Activated T-helper 17 cell treated with anti-CD3 and anti-CD28 coated beads, Interleukin-2, amount 50 U/mL, for 72 hours (primary cell): ENCODE results near the gene SLC43A3. TPM values are rescaled to one million over a fixed set of nuclear protein-coding genes. Genes with fewer than 3 reads are reported as not detected.
"Not testable (repeated sequence)": the region's sequence is repeated elsewhere in the genome, so short reads cannot be mapped to it uniquely, and the experiment has no call there.

Source experiments
- ATAC-seq: fragments of 150-1000 bp; cut with Tn5 transposase; replicated peaks from 2 replicates; pipeline ENCODE4 v1.10.0; 2021; ENCODE audit warnings: mild to moderate bottlenecking, moderate library complexity
- H3K27ac Mint-ChIP-seq: one replicate; pipeline ENCODE4 v1.8.0; 2022; ENCODE audit warnings: mixed read lengths
- H3K27me3 Mint-ChIP-seq: one replicate; pipeline ENCODE4 v1.8.0; 2022; ENCODE audit warnings: mixed read lengths
- H3K36me3 Mint-ChIP-seq: one replicate; pipeline ENCODE4 v1.8.0; 2022; ENCODE audit warnings: low read depth, mild to moderate bottlenecking, mixed read lengths
- H3K4me1 Mint-ChIP-seq: one replicate; pipeline ENCODE4 v1.8.0; 2022; ENCODE audit warnings: mixed read lengths
- H3K4me3 Mint-ChIP-seq: one replicate; pipeline ENCODE4 v1.8.0; 2022; ENCODE audit warnings: mild to moderate bottlenecking, mixed read lengths
- H3K9me3 Mint-ChIP-seq: one replicate; pipeline ENCODE4 v1.8.0; 2022; ENCODE audit warnings: mixed read lengths
- total RNA-seq, 2 donors: library from RNA; stranded (reverse); gene quantifications; one replicate each; pipeline ENCODE4 v1.2.3, GENCODE V29; 2022

SLC43A3 gene
- total RNA-seq, 2 donors from 2014 or later = 346 to 386 TPM

- Mint-ChIP-seq H3K4me1 (peaks cover 53% of the 10 kb centered on the region), H3K36me3 (peaks cover 100% of the 10 kb centered on the region), H3K9me3 (no peaks in the 10 kb centered on the region), H3K4me3 (no peak overlapping the region), H3K27me3 (no peaks in the 10 kb centered on the region), H3K27ac (peak overlapping the region; percentile 76)
- no peak for ATAC-seq
These were observed 17.4 kb downstream of the SLC43A3 start for GRCh38 chr11:57409321-57410100.

- Mint-ChIP-seq H3K27ac (peak overlapping the region; percentile 76), H3K4me1 (peaks cover 52% of the 10 kb centered on the region), H3K36me3 (peaks cover 100% of the 10 kb centered on the region), H3K4me3 (no peak overlapping the region), H3K27me3 (no peaks in the 10 kb centered on the region), H3K9me3 (no peaks in the 10 kb centered on the region)
- ATAC-seq = no peak
These were observed 18.1 kb downstream of the SLC43A3 start for GRCh38 chr11:57408771-57409170.

DNA sequence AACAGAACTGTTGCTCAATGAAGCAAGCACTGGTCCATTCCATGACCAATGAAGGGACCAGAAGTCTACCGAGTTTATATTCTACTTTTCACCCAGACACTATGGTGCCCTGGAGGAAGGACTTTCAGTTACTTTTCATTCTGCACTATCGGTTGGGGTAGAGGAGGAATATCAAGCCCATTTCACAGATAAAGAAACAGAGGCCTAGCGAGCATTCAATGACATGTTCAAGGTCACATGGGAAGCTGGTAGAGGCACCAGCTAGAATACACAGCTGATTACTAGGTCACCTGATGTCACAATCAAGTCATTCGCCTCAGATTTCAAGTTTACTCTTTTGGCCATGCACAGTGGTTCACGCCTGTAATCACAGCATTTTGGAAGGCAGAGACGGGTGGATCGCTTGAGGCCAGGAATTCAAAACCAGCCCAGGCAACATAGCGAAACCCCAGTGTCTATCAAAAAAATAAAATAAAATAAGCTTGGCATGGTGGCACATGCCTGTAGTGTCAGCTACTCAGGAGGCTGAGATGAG lies 18.9 kb downstream of the SLC43A3 start:
- no peak for ATAC-seq
- Mint-ChIP-seq H3K4me3 (peak overlapping the region; percentile 68), H3K36me3 (peaks cover 100% of the 10 kb centered on the region), H3K27ac (peak overlapping the region; percentile 95), H3K4me1 (peaks cover 44% of the 10 kb centered on the region), H3K27me3 (no peaks in the 10 kb centered on the region), H3K9me3 (no peaks in the 10 kb centered on the region)

- Mint-ChIP-seq H3K36me3 (peaks cover 98% of the 10 kb centered on the region), H3K9me3 (no peaks in the 10 kb centered on the region), H3K4me3 (peak overlapping the region; percentile 68)
These were observed 19.7 kb downstream of the SLC43A3 start for GRCh38 chr11:57407010-57407920.

DNA sequence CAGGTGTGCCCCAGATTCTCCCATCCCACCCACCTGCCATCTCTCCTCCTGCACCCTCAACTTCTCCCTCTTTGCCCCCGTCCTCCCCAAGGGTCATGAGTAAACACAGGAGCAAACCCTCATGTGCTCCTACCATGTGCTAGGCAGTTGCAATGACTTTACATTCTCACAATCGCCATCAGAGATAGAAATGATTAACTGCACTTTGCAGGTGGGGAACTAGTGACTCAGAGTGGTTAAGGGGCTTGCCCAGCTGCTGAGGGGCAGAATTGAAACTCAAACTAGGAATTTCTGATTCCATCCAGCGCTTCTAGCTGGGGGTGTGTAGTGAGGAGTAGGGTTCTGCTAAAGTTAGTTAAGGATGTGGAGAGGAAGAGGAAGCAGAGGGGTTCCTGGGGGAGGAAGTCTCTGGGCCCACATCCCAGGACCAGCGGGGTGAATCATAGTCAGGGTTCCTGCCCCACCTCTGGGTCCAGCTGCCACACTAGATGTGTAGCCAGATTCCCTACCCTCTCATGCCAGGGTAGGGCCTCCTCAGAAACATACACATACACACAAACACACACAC lies 20.5 kb downstream of the SLC43A3 start:
- Mint-ChIP-seq H3K36me3 (peaks cover 90% of the 10 kb centered on the region), H3K27ac (peak overlapping the region; percentile 95), H3K4me3 (peak overlapping the region; percentile 68), H3K9me3 (no peaks in the 10 kb centered on the region), H3K4me1 (peaks cover 42% of the 10 kb centered on the region), H3K27me3 (no peaks in the 10 kb centered on the region)
- ATAC-seq = peak; percentile 88

More at GRCh38 chr11:57407010-57407920, 19.7 kb downstream of the SLC43A3 start:
- Mint-ChIP-seq H3K27me3 (no peaks in the 10 kb centered on the region), H3K4me1 (peaks cover 42% of the 10 kb centered on the region), H3K27ac (peak overlapping the region; percentile 95)
- no peak for ATAC-seq

- H3K27me3 Mint-ChIP-seq = no peaks in the 10 kb centered on the region
- no peaks in the 10 kb centered on the region for H3K9me3 Mint-ChIP-seq
- no peak for ATAC-seq
- H3K27ac Mint-ChIP-seq = peak overlapping the region; percentile 95
- peaks cover 41% of the 10 kb centered on the region for H3K4me1 Mint-ChIP-seq
- H3K36me3 Mint-ChIP-seq = peaks cover 79% of the 10 kb centered on the region
- H3K4me3 Mint-ChIP-seq = peak overlapping the region; percentile 68
These were observed 21.6 kb downstream of the SLC43A3 start for GRCh38 chr11:57405271-57405860.

- Mint-ChIP-seq H3K4me1 (peaks cover 35% of the 10 kb centered on the region), H3K27me3 (no peaks in the 10 kb centered on the region), H3K4me3 (no peak overlapping the region), H3K36me3 (peaks cover 63% of the 10 kb centered on the region), H3K27ac (no peak overlapping the region), H3K9me3 (no peaks in the 10 kb centered on the region)
- ATAC-seq = no peak
These were observed 23.1 kb downstream of the SLC43A3 start for GRCh38 chr11:57403802-57404147.

- H3K4me3 Mint-ChIP-seq, H3K27me3 Mint-ChIP-seq, H3K9me3 Mint-ChIP-seq, ATAC-seq: not testable (repeated sequence)
- peaks cover 58% of the 10 kb centered on the region for H3K36me3 Mint-ChIP-seq
- peak overlapping the region; percentile 47 for H3K27ac Mint-ChIP-seq
- H3K4me1 Mint-ChIP-seq = peaks cover 35% of the 10 kb centered on the region
These were observed 23.7 kb downstream of the SLC43A3 start for GRCh38 chr11:57403003-57403801.

- Mint-ChIP-seq H3K27me3 (no peaks in the 10 kb centered on the region), H3K27ac (peak overlapping the region; percentile 47), H3K36me3 (peaks cover 50% of the 10 kb centered on the region), H3K9me3 (no peaks in the 10 kb centered on the region), H3K4me1 (peaks cover 31% of the 10 kb centered on the region), H3K4me3 (no peak overlapping the region)
- ATAC-seq = no peak
These were observed 24.5 kb downstream of the SLC43A3 start for GRCh38 chr11:57402188-57403002.

GRCh38 chr11:57399972-57400578 lies 26.8 kb downstream of the SLC43A3 start:
- no peak for ATAC-seq
- H3K9me3 Mint-ChIP-seq = no peaks in the 10 kb centered on the region
- H3K4me1 Mint-ChIP-seq = peaks cover 8% of the 10 kb centered on the region
- peaks cover 26% of the 10 kb centered on the region for H3K36me3 Mint-ChIP-seq
- no peaks in the 10 kb centered on the region for H3K27me3 Mint-ChIP-seq
- H3K27ac Mint-ChIP-seq = no peak overlapping the region
- H3K4me3 Mint-ChIP-seq = no peak overlapping the region

- H3K4me1 Mint-ChIP-seq = no peaks in the 10 kb centered on the region
- no peak overlapping the region for H3K4me3 Mint-ChIP-seq
- H3K27me3 Mint-ChIP-seq = no peaks in the 10 kb centered on the region
- no peak overlapping the region for H3K27ac Mint-ChIP-seq
- peaks cover 18% of the 10 kb centered on the region for H3K36me3 Mint-ChIP-seq
- no peaks in the 10 kb centered on the region for H3K9me3 Mint-ChIP-seq
- ATAC-seq = no peak
These were observed 27.7 kb downstream of the SLC43A3 start for GRCh38 chr11:57399221-57399620.

DNA sequence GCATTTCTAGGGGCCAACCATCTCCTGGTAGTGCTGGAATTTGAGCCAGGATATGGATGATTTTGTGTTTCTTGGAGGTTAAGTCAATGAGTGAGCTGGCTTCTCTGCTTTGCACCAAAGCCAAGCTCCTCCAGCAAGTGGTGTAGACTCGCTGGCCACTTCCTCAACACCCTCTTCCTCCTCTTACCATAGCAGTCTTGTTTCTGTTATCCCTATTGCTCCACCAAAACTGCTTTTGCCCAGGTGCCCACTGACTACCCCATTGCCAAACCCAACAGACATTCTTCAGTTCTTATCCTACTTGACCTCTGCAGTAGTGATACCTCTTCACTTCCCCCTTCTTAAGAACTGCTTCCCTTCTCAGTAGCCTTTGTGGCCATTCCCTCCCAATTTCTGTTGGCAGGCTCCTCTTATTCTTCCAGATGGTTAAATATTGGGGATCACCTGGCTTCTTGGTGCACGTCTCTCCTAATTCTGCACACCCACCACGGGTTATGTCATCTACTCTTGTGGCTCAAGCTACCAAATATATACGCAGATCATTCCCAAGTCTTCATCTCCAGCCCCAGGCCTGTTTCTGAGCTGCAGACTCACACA lies 29.4 kb downstream of the SLC43A3 start:
- no peaks in the 10 kb centered on the region for H3K9me3 Mint-ChIP-seq
- H3K27ac Mint-ChIP-seq = no peak overlapping the region
- ATAC-seq = no peak
- H3K27me3 Mint-ChIP-seq = no peaks in the 10 kb centered on the region
- H3K4me1 Mint-ChIP-seq = no peaks in the 10 kb centered on the region
- H3K4me3 Mint-ChIP-seq = no peak overlapping the region
- H3K36me3 Mint-ChIP-seq = peaks cover under 1% of the 10 kb centered on the region
